Lower leg skin (tissue), 4 donors: ENCODE results near the gene TTLL3. TPM values are rescaled to one million over a fixed set of nuclear protein-coding genes. Genes with fewer than 3 reads are reported as not detected.

Experiments
- DNase-seq, 2 donors: peaks; one replicate each; pipeline ENCODE4 v3.0.0-alpha.2; 2019; ENCODE audit warnings: low spot score in 2 of 2
- H3K4me3 ChIP-seq: fragments of 200-600 bp; sonication (generic); 2 replicates; pipeline ENCODE4 v1.5.1; 2017; ENCODE audit warnings: mild to moderate bottlenecking, low read depth; ENCODE audit not compliant: poor library complexity, severe bottlenecking
- POLR2A ChIP-seq, 2 donors: fragments of 450-650 bp; IDR thresholded peaks; one replicate each; pipeline ENCODE4 v1.6.1; 2016 to 2017; ENCODE audit warnings: antibody characterized with exemption in 2 of 2, mild to moderate bottlenecking in 1 of 2, moderate library complexity in 1 of 2
- WGBS, 2 donors: methylation state at CpG; one replicate each; pipeline ENCODE4 v1.1.5; 2018; 5-methylcytosine and 5-hydroxymethylcytosine counted together
- intact Hi-C: fragments of 100-400 bp; cut with DNase I; formaldehyde crosslinking; loops from one replicate; pipeline ENCODE4 v1.15.0; 2023; ENCODE audit warnings: low total_unique reads
- total RNA-seq, 4 donors: library from RNA; depleted of rRNA; stranded (reverse); fragments of >200 nt; gene quantifications; one replicate each; pipeline ENCODE4 v1.1.0, GENCODE V29; 2016
- TF ChIP-seq, protein P1 (sequence below), 3 donors: fragments of 450-650 bp; IDR thresholded peaks; one replicate each; pipeline ENCODE4 v1.5.1; 2016; ENCODE audit warnings: antibody characterized with exemption in 3 of 3, mild to moderate bottlenecking in 3 of 3, moderate library complexity in 2 of 3

Gene TTLL3
- total RNA-seq, 4 donors from 2014 or later: 34.9 to 93.9 (median 54.3) TPM

- WGBS, 2 donors: 89 to 91% methylated on average over 4 of the region's 4 CpGs
- no peak for DNase-seq
- no peak for TF ChIP-seq POLR2A (IDR thresholded peaks at IDR 0.05)
- TF ChIP-seq, protein P1, sequence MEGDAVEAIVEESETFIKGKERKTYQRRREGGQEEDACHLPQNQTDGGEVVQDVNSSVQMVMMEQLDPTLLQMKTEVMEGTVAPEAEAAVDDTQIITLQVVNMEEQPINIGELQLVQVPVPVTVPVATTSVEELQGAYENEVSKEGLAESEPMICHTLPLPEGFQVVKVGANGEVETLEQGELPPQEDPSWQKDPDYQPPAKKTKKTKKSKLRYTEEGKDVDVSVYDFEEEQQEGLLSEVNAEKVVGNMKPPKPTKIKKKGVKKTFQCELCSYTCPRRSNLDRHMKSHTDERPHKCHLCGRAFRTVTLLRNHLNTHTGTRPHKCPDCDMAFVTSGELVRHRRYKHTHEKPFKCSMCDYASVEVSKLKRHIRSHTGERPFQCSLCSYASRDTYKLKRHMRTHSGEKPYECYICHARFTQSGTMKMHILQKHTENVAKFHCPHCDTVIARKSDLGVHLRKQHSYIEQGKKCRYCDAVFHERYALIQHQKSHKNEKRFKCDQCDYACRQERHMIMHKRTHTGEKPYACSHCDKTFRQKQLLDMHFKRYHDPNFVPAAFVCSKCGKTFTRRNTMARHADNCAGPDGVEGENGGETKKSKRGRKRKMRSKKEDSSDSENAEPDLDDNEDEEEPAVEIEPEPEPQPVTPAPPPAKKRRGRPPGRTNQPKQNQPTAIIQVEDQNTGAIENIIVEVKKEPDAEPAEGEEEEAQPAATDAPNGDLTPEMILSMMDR (IDR thresholded peaks at IDR 0.05): no peak
- intact Hi-C loops: no loop called here
- no peak overlapping the region for H3K4me3 ChIP-seq
These were observed 25.1 kb upstream of the TTLL3 start for GRCh38 chr3:9784965-9785364.

DNA sequence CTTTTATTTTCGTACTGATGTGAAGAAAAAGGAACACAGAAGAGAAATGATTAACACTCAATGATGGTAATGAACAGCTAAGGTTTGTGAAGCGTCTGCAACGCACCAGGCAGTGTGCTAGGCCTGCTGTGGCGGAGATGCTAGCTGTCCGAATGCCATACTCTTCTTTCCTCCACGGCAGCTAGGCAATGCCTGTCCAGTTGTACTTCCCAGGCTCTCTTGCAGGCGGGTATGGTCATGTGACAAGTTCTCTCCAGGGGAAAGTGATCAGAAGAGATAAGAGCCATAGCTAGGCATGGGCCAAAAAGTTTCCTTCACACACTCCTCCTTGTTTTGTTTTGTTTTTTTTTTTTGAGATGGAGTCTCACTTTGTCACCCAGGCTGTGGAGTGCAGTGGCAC is 24.5 kb upstream of the TTLL3 start:
- intact Hi-C loops: no loop called here
- H3K4me3 ChIP-seq: no peak overlapping the region

DNA sequence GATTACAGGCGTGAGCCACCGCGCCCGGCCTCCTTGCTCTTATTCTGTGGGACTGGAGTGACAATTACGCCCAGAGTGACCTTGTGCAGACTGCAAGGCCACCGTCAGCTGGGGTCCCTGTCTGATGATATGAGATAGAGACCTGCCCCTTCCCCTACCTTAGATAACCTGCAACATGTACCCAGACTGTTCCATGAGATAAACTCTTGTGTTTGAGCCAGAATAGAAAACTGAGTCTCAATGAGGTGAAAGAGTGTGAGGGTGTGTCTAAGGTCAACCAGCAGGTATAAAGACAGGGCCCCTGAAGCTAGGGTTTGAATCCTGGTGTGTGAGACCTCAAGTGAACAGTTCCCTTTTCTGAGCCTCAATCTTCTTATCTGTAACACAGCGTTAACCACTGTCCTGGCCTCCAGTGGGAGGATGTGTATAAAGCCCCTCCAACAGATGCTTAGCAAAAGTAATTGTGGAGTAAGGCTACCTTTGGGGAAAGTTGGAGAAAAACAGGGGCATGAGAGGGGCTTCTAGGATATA is 23.8 kb upstream of the TTLL3 start:
- no peak overlapping the region for H3K4me3 ChIP-seq
- no peak for DNase-seq
- TF ChIP-seq, protein P1 (IDR thresholded peaks at IDR 0.05): no peak
- TF ChIP-seq POLR2A (IDR thresholded peaks at IDR 0.05): no peak
- 95 to 97% methylated on average over 7 of the region's 7 CpGs for whole genome bisulfite sequencing, 2 donors
- intact Hi-C loops: no loop called here

More for the DNA sequence above, 24.5 kb upstream of the TTLL3 start:
- WGBS, 2 donors: 85% methylated on average over 7 of the region's 7 CpGs
- DNase-seq: no peak
- no peak for TF ChIP-seq POLR2A (IDR thresholded peaks at IDR 0.05)
- TF ChIP-seq, protein P1 (IDR thresholded peaks at IDR 0.05): no peak

GRCh38 chr3:9786825-9787669 is 23.0 kb upstream of the TTLL3 start:
- intact Hi-C loops: no loop called here
- TF ChIP-seq, protein P1 (IDR thresholded peaks at IDR 0.05): no peak
- TF ChIP-seq POLR2A (IDR thresholded peaks at IDR 0.05): no peak
- no peak overlapping the region for H3K4me3 ChIP-seq
- DNase-seq: no peak
- 90 to 92% methylated on average over 13 of the region's 13 CpGs for WGBS, 2 donors

DNA sequence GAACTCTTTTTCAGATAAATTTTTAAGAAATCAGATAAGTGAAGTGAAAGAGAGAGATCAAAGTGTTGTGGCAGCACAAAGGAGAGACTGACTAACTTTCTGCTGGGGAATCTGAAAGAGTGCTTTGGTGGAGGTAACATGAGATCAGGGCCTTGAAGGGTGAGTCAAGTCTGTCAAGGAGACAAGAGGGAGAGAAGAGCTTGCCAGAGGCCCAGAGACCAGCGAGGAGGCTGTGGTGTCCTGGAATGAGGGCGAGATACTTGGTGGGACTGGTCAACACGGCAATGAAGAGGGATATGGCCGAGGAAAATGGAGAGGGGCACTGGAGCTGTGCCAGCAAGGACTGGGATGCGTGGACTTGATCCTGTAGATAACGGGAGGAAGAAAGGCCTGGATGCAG is 22.3 kb upstream of the TTLL3 start:
- intact Hi-C loops: no loop called here
- no peak for DNase-seq

More for the DNA sequence above, 22.3 kb upstream of the TTLL3 start:
- WGBS, 2 donors: 81 to 88% methylated on average over 6 of the region's 6 CpGs
- TF ChIP-seq, protein P1 (IDR thresholded peaks at IDR 0.05): no peak
- no peak for TF ChIP-seq POLR2A (IDR thresholded peaks at IDR 0.05)
- no peak overlapping the region for H3K4me3 ChIP-seq
